ENCODE measurements around the gene FCRL3. TPM values are rescaled to one million over a fixed set of nuclear protein-coding genes. Genes with fewer than 3 reads are reported as not detected.
A peak's percentile ranks its signal among the peaks of the same experiment; 100 is the strongest.

Gene FCRL3
- total RNA-seq, 1 donor from 2014 or later = 97.1 TPM

GRCh38 chr1:157734321-157734720 is 33.8 kb upstream of the FCRL3 start:
- ChIA-PET CTCF (interaction anchor here (1.5 kb wide), 1 partner anchor 26 kb away, joined by 3 read pairs; no protein-coding TSS in a partner anchor), POLR2A (interaction anchor here (1.5 to 3.0 kb wide), 2 partner anchors 8 to 10 kb away, joined by 12 read pairs; no protein-coding TSS in a partner anchor)
- no peaks in the 10 kb centered on the region for H3K27me3 Mint-ChIP-seq
- DNase-seq (no peak), ATAC-seq (ENCODE audit: low read depth) (peak; percentile 77)
- H3K4me3 Mint-ChIP-seq = peak overlapping the region; percentile 39
- peaks cover 3% of the 10 kb centered on the region for H3K9me3 Mint-ChIP-seq
- H3K27ac Mint-ChIP-seq = peak overlapping the region; percentile 88
- TF ChIP-seq, protein P1, sequence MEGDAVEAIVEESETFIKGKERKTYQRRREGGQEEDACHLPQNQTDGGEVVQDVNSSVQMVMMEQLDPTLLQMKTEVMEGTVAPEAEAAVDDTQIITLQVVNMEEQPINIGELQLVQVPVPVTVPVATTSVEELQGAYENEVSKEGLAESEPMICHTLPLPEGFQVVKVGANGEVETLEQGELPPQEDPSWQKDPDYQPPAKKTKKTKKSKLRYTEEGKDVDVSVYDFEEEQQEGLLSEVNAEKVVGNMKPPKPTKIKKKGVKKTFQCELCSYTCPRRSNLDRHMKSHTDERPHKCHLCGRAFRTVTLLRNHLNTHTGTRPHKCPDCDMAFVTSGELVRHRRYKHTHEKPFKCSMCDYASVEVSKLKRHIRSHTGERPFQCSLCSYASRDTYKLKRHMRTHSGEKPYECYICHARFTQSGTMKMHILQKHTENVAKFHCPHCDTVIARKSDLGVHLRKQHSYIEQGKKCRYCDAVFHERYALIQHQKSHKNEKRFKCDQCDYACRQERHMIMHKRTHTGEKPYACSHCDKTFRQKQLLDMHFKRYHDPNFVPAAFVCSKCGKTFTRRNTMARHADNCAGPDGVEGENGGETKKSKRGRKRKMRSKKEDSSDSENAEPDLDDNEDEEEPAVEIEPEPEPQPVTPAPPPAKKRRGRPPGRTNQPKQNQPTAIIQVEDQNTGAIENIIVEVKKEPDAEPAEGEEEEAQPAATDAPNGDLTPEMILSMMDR (IDR thresholded peaks at IDR 0.05) = no peak
- H3K4me1 Mint-ChIP-seq = peaks cover 78% of the 10 kb centered on the region
- intact Hi-C loops (cut with micrococcal nuclease) = loop anchor here (1.0 to 2.0 kb wide), 2 partner anchors 8 to 72 kb away; no protein-coding TSS in a partner anchor
- peaks cover 8% of the 10 kb centered on the region for H3K36me3 Mint-ChIP-seq (ENCODE audit: low read depth)

DNA sequence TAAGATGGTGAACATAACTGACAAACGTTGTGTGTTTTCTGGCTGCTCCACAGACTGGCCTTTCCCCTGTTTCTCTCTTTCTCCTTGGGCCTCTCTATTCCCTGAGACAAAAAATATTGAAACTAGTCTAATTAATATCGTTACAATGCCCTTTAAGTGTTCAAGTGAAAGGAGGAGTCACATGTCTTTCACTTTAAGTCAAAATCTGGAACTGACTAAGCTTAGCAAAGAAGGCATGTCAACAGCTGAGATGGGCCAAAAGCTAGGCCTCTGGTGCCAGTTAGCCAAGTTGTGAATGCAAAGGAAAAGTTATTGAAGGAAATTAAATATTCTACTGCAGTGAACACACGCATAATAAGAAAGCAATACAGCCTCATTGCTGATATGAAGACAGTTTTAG is 32.2 kb upstream of the FCRL3 start:
- peaks cover 8% of the 10 kb centered on the region for H3K36me3 Mint-ChIP-seq (ENCODE audit: low read depth)
- H3K4me3 Mint-ChIP-seq = peak overlapping the region; percentile 32
- POLR2A ChIA-PET = interaction anchor here (0.6 to 1.4 kb wide), 5 partner anchors 18 to 166 kb away, joined by 3 to 7 read pairs (median 4); no protein-coding TSS in a partner anchor
- peaks cover 9% of the 10 kb centered on the region for H3K9me3 Mint-ChIP-seq
- DNase-seq (no peak), ATAC-seq (ENCODE audit: low read depth) (peak; percentile 53)
- no peaks in the 10 kb centered on the region for H3K27me3 Mint-ChIP-seq
- TF ChIP-seq, protein P1 (IDR thresholded peaks at IDR 0.05) = no peak
- intact Hi-C loops (cut with micrococcal nuclease) = no loop called here
- peaks cover 76% of the 10 kb centered on the region for H3K4me1 Mint-ChIP-seq
- H3K27ac Mint-ChIP-seq = peak overlapping the region; percentile 88
- CTCF ChIA-PET = interaction anchor here (1.3 kb wide), 1 partner anchor 32 kb away, joined by 4 read pairs; the partner anchor contains the start of gene FCRL3

GRCh38 chr1:157725221-157725577 is 24.6 kb upstream of the FCRL3 start:
- CTCF ChIA-PET = interaction anchor here (0.6 to 2.6 kb wide), 5 partner anchors 34 to 145 kb away, joined by 3 to 17 read pairs (median 7); no protein-coding TSS in a partner anchor
- Mint-ChIP-seq H3K4me1 (peaks cover 71% of the 10 kb centered on the region), H3K36me3 (ENCODE audit: low read depth) (peaks cover 18% of the 10 kb centered on the region)

DNA sequence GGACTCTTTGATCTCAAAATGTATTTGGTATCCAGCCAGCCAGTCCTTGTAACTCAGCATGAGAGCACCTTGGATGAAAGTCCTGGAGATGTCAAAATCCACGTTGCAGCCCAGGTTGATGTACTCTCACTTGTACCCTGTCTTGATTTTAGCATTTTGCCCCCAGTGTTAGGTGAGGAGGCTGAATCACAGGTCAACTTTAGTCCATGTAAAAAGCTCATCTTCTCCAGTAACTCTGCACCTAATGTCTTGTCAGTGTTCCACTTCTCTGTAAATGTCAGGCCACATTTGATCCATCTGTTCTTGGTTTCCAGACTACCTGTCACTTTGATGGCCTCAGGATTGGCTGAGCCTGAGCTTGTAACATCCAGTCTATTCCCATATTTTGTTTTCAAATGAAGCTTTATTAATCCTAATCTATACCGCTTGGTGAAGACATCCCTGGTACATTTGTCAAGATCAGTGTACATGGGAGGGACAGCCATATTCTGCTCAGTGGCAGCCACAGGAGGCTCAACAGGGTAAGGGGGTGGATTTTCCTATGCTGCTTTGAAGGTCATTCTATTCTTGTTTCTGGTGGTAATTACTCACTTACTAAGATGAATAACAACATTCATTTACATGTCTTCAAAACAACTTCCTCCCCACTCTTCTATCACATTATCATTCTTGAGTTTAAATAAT is 24.1 kb upstream of the FCRL3 start:
- Mint-ChIP-seq H3K36me3 (ENCODE audit: low read depth) (peaks cover 18% of the 10 kb centered on the region), H3K4me3 (peak overlapping the region; percentile 67), H3K27ac (peak overlapping the region; percentile 97), H3K9me3 (peaks cover 17% of the 10 kb centered on the region), H3K27me3 (no peaks in the 10 kb centered on the region), H3K4me1 (peaks cover 75% of the 10 kb centered on the region)
- CTCF ChIA-PET = interaction anchor here (0.6 to 1.9 kb wide), 5 partner anchors 13 to 145 kb away, joined by 3 to 9 read pairs (median 3); no protein-coding TSS in a partner anchor
- DNase-seq = no peak
- ATAC-seq (ENCODE audit: low read depth) = peak; percentile 42
- intact Hi-C loops (cut with micrococcal nuclease) = loop anchor here (1.0 to 10.0 kb wide), 5 partner anchors 14 to 1350 kb away; partner anchors contain the start of genes AIM2 and CD1C
- POLR2A ChIA-PET = interaction anchor here (0.6 to 1.8 kb wide), 8 partner anchors 10 to 989 kb away, joined by 4 to 12 read pairs (median 7); partner anchors contain the start of genes FCRL3 and FCRL4
- TF ChIP-seq, protein P1 (IDR thresholded peaks at IDR 0.05) = no peak

More at GRCh38 chr1:157725221-157725577, 24.6 kb upstream of the FCRL3 start:
- H3K27ac Mint-ChIP-seq = peak overlapping the region; percentile 97
- peak overlapping the region; percentile 16 for H3K4me3 Mint-ChIP-seq
- ATAC-seq (ENCODE audit: low read depth) (peak; percentile 17), DNase-seq (no peak)
- H3K9me3 Mint-ChIP-seq = peaks cover 17% of the 10 kb centered on the region
- intact Hi-C loops (cut with micrococcal nuclease) = loop anchor here (1.0 to 10.0 kb wide), 5 partner anchors 15 to 1350 kb away; partner anchors contain the start of genes AIM2 and CD1C
- H3K27me3 Mint-ChIP-seq = no peaks in the 10 kb centered on the region
- TF ChIP-seq, protein P1 (IDR thresholded peaks at IDR 0.05) = no peak
- POLR2A ChIA-PET = interaction anchor here (0.7 to 2.6 kb wide), 5 partner anchors 10 to 127 kb away, joined by 3 to 30 read pairs (median 5); partner anchors contain the start of genes FCRL3 and FCRL4

Data from activated B cell treated with CpG ODN at 0.5 μM for 24 hours (primary cell).